Measurements from ENCODE around the gene HAGH.

HAGH gene

GRCh38 chr16:1758923-1759322 lies 67.7 kb downstream of the HAGH start:
- DNase-seq: no peak

DNA sequence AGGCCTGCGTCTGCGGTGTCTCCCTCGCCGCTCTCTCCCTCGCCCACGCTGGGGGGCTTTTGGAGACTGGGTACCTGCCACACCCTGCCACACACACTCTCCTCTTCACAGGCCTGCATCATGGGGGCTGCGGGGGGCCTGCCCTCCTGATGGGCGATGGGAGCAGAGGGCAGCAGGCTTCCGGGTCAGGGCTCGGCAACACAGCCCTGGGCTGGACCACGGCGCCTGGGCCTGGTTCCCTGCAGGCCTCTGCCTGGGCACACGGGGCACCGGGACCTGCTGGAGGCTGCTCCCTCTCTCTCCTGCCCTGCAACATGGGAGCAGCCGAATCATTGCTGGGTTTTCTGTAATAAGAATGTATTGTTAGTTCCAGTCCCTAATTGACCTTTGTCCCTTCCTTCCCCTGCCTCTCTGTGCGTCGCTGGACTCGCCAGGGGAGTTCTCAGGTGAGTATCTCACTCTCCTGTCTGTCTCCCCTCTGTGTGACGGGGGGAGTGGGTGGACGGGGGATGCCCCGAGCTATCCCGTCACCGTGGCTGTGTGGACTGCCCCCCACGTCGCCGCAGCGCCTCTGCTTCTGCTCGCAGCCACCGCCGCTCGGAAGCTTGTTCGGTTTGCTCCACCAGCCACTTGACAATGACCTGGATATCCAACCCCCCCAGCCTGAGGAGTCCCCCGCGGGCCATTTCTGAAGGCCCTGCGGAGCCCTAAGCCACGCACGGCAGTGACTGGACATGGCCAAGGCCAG lies 68.7 kb downstream of the HAGH start:
- DNase-seq: no peak
